Measurements from ENCODE around the gene IL10RB.

The IL10RB gene

GRCh38 chr21:33332143-33332542 is 66.0 kb downstream of the IL10RB start:
- Histone ChIP-seq H3K4me2 (ENCODE audit: low read length) (no peak overlapping the region), H3K36me3 (replicated peaks; ENCODE audit: low read depth, low read length) (peaks cover 19% of the 10 kb centered on the region), H4K20me1 (ENCODE audit: insufficient read depth, low read length) (no peaks in the 10 kb centered on the region; the same call in 1 of the 2 replicates), H3K27ac (ENCODE audit: low read length) (no peak overlapping the region), H3K27me3 (ENCODE audit: low read depth, low read length) (no peaks in the 10 kb centered on the region), H3K9ac (ENCODE audit: low read length) (no peak overlapping the region), H3K4me1 (ENCODE audit: low read length) (no peaks in the 10 kb centered on the region), H3K4me3 (ENCODE audit: low read length) (no peak overlapping the region), H3K9me3 (ENCODE audit: insufficient read depth, low read length) (no peaks in the 10 kb centered on the region), H2AFZ (ENCODE audit: low read depth, low read length) (no peak overlapping the region), H3K79me2 (ENCODE audit: low read length) (peaks cover 38% of the 10 kb centered on the region)
- TF ChIP-seq EZH2phosphoT487 (IDR thresholded peaks at IDR 0.05; ENCODE audit: low read depth) (no peak), CTCF (IDR thresholded peaks at IDR 0.05; ENCODE audit: low read depth, low read length) (no peak)

DNA sequence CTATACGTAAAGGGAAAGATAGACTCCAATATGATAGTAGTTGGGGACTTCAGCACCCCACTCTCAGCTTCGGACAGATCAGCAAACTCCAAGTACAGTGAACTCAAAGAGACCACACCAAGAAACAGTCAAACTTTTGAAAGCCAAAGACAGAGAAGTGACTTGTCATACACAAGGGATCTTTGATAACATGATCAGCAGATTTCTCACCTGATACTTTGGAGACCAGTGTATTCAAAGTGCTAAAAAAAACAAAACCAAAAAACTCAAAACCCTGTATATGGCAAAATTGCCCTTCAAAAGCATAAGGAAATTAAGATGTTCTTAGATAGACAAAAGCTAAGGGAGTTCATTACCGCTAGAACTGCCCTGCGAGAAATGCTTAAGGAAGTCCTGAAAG is 68.0 kb downstream of the IL10RB start:
- peaks cover 24% of the 10 kb centered on the region for H3K79me2 ChIP-seq (ENCODE audit: low read length)
- no peaks in the 10 kb centered on the region for H3K27me3 ChIP-seq (ENCODE audit: low read depth, low read length)

GRCh38 chr21:33334824-33335223 is 68.7 kb downstream of the IL10RB start:
- peaks cover 24% of the 10 kb centered on the region for H3K36me3 ChIP-seq (replicated peaks; ENCODE audit: low read depth, low read length)

More for the DNA sequence above, 68.0 kb downstream of the IL10RB start:
- no peak overlapping the region for H3K27ac ChIP-seq (ENCODE audit: low read length)
- peaks cover 7% of the 10 kb centered on the region for H3K4me1 ChIP-seq (ENCODE audit: low read length)
- no peak overlapping the region for H3K4me3 ChIP-seq (ENCODE audit: low read length)
- H2AFZ ChIP-seq (ENCODE audit: low read depth, low read length): no peak overlapping the region
- no peaks in the 10 kb centered on the region for H3K9me3 ChIP-seq (ENCODE audit: insufficient read depth, low read length)
- no peak overlapping the region for H3K4me2 ChIP-seq (ENCODE audit: low read length)
- peaks cover 24% of the 10 kb centered on the region for H3K36me3 ChIP-seq (replicated peaks; ENCODE audit: low read depth, low read length)
- no peaks in the 10 kb centered on the region for H4K20me1 ChIP-seq (ENCODE audit: insufficient read depth, low read length)
- no peak for TF ChIP-seq CTCF (IDR thresholded peaks at IDR 0.05; ENCODE audit: low read depth, low read length)
- no peak for TF ChIP-seq EZH2phosphoT487 (IDR thresholded peaks at IDR 0.05; ENCODE audit: low read depth)
- no peak overlapping the region for H3K9ac ChIP-seq (ENCODE audit: low read length)

DNA sequence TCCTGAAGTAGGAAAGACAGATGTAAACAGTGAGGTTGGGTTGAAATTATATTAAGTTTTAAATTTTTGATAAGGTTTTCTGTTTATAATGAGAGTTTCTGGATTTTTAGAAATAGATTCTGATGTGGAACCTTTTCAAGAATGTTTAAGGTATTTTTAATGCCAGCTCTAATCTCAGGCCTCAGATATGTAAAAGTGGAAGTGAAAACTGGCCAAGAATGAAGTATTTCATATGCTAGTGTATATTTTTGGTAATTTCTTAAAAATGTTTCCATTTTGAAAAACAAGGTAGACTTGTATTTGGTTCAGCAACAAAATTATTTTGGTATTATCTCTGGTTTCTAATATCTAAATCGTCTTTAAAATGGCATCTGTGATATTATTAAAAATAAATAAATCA is 73.0 kb downstream of the IL10RB start:
- Histone ChIP-seq H4K20me1 (ENCODE audit: insufficient read depth, low read length) (no peaks in the 10 kb centered on the region), H3K4me1 (ENCODE audit: low read length) (peaks cover 13% of the 10 kb centered on the region), H3K4me2 (ENCODE audit: low read length) (no peak overlapping the region), H3K9ac (ENCODE audit: low read length) (no peak overlapping the region), H3K27ac (ENCODE audit: low read length) (no peak overlapping the region), H3K79me2 (ENCODE audit: low read length) (no peaks in the 10 kb centered on the region; the same call in 1 of the 2 replicates), H3K36me3 (replicated peaks; ENCODE audit: low read depth, low read length) (peaks cover 14% of the 10 kb centered on the region), H2AFZ (ENCODE audit: low read depth, low read length) (no peak overlapping the region), H3K27me3 (ENCODE audit: low read depth, low read length) (no peaks in the 10 kb centered on the region), H3K9me3 (ENCODE audit: insufficient read depth, low read length) (no peaks in the 10 kb centered on the region), H3K4me3 (ENCODE audit: low read length) (no peak overlapping the region)
- TF ChIP-seq CTCF (IDR thresholded peaks at IDR 0.05; ENCODE audit: low read depth, low read length): no peak
- TF ChIP-seq EZH2phosphoT487 (IDR thresholded peaks at IDR 0.05; ENCODE audit: low read depth): no peak

More at GRCh38 chr21:33334824-33335223, 68.7 kb downstream of the IL10RB start:
- H3K9me3 ChIP-seq (ENCODE audit: insufficient read depth, low read length): no peaks in the 10 kb centered on the region
- H3K9ac ChIP-seq (ENCODE audit: low read length): no peak overlapping the region
- no peaks in the 10 kb centered on the region for H4K20me1 ChIP-seq (ENCODE audit: insufficient read depth, low read length)
- peaks cover 11% of the 10 kb centered on the region for H3K4me1 ChIP-seq (ENCODE audit: low read length)
- H3K4me3 ChIP-seq (ENCODE audit: low read length): no peak overlapping the region
- H2AFZ ChIP-seq (ENCODE audit: low read depth, low read length): no peak overlapping the region
- H3K27me3 ChIP-seq (ENCODE audit: low read depth, low read length): no peaks in the 10 kb centered on the region
- H3K27ac ChIP-seq (ENCODE audit: low read length): no peak overlapping the region
- peaks cover 24% of the 10 kb centered on the region for H3K79me2 ChIP-seq (ENCODE audit: low read length)
- TF ChIP-seq EZH2phosphoT487 (IDR thresholded peaks at IDR 0.05; ENCODE audit: low read depth) (no peak), CTCF (IDR thresholded peaks at IDR 0.05; ENCODE audit: low read depth, low read length) (no peak)
- H3K4me2 ChIP-seq (ENCODE audit: low read length): no peak overlapping the region

Data from OCI-LY3 (cell line).